Activated T-helper 1 cell treated with anti-CD3 and anti-CD28 coated beads, Interleukin-12 subunit alpha, Interleukin-12 subunit beta, Interleukin-2, Interleukin-4 antibody, amounts not matched to agents 30 ng/mL and 10 ng/mL and 1 ng/mL, durations not matched to agents 14 hours and 24 hours and 36 hours (primary cell): ENCODE data around the gene CLEC16A. TPM values are rescaled to one million over a fixed set of nuclear protein-coding genes. Genes with fewer than 3 reads are reported as not detected.

ENCODE experiments used
- DNase-seq: peaks from one replicate; pipeline ENCODE4 v3.0.0; 2021; ENCODE audit warnings: low spot score
- H3K27ac Mint-ChIP-seq: one replicate; pipeline ENCODE4 v1.8.0; 2021; ENCODE audit warnings: mild to moderate bottlenecking, mixed read lengths
- H3K27me3 Mint-ChIP-seq: one replicate; pipeline ENCODE4 v1.8.0; 2022; ENCODE audit warnings: mild to moderate bottlenecking, moderate library complexity, mixed read lengths; ENCODE audit not compliant: insufficient read depth
- H3K36me3 Mint-ChIP-seq: one replicate; pipeline ENCODE4 v1.8.0; 2021; ENCODE audit warnings: low read depth, mixed read lengths
- H3K4me1 Mint-ChIP-seq: one replicate; pipeline ENCODE4 v1.8.0; 2021; ENCODE audit warnings: low read depth, mixed read lengths
- H3K4me3 Mint-ChIP-seq: one replicate; pipeline ENCODE4 v1.8.0; 2021; ENCODE audit warnings: mild to moderate bottlenecking, moderate library complexity, mixed read lengths
- H3K9me3 Mint-ChIP-seq: one replicate; pipeline ENCODE4 v1.8.0; 2021; ENCODE audit warnings: mixed read lengths
- intact Hi-C: fragments of 100-400 bp; cut with micrococcal nuclease; formaldehyde crosslinking; loops from one replicate; pipeline ENCODE4 v1.15.1; 2024
- total RNA-seq: library from RNA; stranded (reverse); gene quantifications from 2 replicates; pipeline ENCODE4 v1.2.3, GENCODE V29; 2022

The CLEC16A gene
- total RNA-seq, 1 donor from 2014 or later = 37.4 TPM

DNA sequence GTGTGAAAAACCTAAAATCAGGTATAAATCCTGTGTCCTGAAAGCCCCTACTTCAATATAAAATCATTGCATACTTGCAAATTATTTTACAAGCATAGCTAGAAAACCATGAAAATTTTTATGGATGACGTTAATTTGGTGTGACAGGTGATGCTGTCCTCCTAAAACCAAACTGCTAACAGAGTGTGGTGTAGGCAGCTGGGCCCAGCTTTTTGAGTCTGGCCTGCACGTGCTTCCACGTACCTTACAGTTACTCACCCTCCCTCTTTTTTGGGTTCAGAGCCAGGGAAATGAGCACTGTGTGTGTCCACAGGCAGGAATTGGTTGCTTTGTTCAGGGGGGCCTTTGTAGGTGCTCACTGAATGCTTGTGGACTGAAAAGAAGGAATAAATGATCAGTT, 36.4 kb downstream of the CLEC16A start:
- intact Hi-C loops = no loop called here
- Mint-ChIP-seq H3K9me3 (no peaks in the 10 kb centered on the region), H3K27ac (no peak overlapping the region), H3K4me1 (peaks cover 72% of the 10 kb centered on the region), H3K4me3 (no peak overlapping the region), H3K36me3 (peaks cover 45% of the 10 kb centered on the region), H3K27me3 (no peaks in the 10 kb centered on the region)
- DNase-seq = no peak

DNA sequence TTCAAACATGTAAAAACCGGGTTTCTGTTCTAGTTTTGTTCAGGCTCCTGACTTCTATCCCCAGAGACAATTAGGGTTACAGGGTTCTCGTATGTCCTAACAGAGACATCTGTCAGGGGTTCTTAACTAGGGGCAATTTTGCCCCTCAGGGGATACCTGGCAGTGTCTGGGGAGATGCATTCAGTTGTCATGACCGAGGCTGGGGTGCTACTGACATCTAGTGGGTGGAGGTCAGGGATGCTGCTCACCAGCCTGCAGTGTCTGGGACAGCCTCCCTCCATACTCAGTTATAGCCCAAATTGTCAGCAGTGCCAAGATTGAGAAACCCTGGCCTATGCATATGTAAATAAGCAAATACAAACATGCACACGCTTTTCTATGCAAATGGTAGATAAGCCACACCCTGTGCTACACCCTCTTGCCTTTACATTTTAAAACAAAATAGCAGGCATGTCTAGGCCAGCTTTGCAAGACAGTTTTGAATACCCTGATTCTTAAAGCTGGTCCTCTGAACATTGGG, 37.4 kb downstream of the CLEC16A start:
- Mint-ChIP-seq H3K9me3 (no peaks in the 10 kb centered on the region), H3K4me1 (peaks cover 73% of the 10 kb centered on the region)

DNA sequence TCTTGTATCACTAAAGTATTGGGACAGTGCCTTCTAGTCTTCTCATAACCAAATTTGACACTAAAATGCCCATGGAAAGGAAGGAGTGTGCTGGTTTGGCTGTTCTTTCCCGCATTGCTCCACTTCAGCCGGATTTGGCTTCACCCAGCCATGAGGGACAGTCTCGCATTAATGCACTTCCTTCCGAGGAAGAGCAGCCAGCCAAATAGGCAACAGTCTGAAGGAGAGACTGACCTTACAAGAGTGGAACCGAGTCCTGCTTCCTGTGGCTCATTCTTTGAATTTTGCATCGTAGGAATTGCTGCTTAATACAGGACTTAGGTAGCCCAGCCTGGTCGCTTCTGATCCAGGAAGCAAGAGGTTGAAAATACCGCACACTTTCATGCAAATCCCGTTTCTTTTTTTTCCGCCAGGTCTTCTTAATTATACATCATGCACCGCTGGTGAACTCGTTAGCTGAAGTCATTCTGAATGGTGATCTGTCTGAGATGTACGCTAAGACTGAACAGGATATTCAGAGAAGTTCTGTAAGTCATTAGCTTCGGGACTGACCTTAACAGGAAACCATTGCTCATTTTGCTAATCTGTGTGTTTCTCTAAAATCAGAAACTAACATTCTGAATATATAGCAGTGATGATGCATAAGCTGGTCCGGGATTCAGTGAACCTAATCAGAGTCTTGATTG, 38.2 kb downstream of the CLEC16A start:
- intact Hi-C loops = no loop called here

More for the DNA sequence above, 37.4 kb downstream of the CLEC16A start:
- peaks cover 47% of the 10 kb centered on the region for H3K36me3 Mint-ChIP-seq
- no peaks in the 10 kb centered on the region for H3K27me3 Mint-ChIP-seq
- intact Hi-C loops = no loop called here
- peak; percentile 34 for DNase-seq
- no peak overlapping the region for H3K4me3 Mint-ChIP-seq
- peak overlapping the region; percentile 40 for H3K27ac Mint-ChIP-seq

DNA sequence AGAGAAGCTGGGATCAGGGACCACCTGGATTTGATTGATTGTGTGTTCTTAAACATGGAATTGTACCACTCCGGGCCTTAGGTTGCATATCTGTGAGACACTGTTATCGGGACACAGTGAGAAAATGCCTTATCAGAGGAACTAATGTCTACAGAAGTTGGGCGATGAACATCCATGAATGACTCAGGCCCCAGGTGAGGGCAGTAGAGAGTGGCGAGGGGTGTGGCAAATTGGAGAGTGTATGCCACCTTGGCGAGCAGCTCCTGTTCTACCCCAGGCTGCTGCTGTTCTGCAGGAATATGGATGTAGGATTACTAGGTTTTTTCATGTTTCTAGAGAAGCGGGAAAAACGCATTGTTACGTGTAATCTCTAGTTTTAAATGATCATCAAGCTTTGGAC, 38.8 kb downstream of the CLEC16A start:
- peaks cover 73% of the 10 kb centered on the region for H3K4me1 Mint-ChIP-seq
- intact Hi-C loops = no loop called here
- H3K36me3 Mint-ChIP-seq = peaks cover 40% of the 10 kb centered on the region
- DNase-seq = no peak
- no peak overlapping the region for H3K4me3 Mint-ChIP-seq
- H3K9me3 Mint-ChIP-seq = no peaks in the 10 kb centered on the region
- H3K27ac Mint-ChIP-seq = no peak overlapping the region
- H3K27me3 Mint-ChIP-seq = no peaks in the 10 kb centered on the region

More for the DNA sequence above, 38.2 kb downstream of the CLEC16A start:
- Mint-ChIP-seq H3K27me3 (no peaks in the 10 kb centered on the region), H3K9me3 (no peaks in the 10 kb centered on the region), H3K4me1 (peaks cover 73% of the 10 kb centered on the region), H3K36me3 (peaks cover 46% of the 10 kb centered on the region), H3K4me3 (peak overlapping the region; percentile 5), H3K27ac (peak overlapping the region; percentile 23)
- DNase-seq = no peak

DNA sequence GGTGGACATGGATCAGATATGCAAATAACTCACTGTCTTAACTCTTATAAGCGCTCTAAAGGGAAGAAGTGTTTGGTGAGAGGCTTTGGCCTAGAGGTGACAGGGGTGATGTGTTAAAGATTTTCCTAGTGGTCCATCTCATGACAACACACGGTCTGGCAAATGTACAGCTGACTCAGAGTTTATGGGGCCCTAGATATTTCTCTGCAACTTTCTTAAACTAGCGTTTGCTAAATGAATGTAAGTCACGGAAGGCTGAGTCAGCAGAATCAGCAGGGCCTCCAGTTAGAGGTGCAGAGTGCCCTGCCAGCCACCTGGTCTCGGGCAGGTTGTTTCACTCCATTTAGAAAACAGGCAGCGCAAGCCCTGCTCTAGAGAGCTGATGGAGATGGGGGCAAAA, 40.1 kb downstream of the CLEC16A start:
- Mint-ChIP-seq H3K4me1 (peaks cover 73% of the 10 kb centered on the region), H3K27ac (peak overlapping the region; percentile 61), H3K4me3 (no peak overlapping the region), H3K9me3 (no peaks in the 10 kb centered on the region), H3K36me3 (peaks cover 38% of the 10 kb centered on the region), H3K27me3 (no peaks in the 10 kb centered on the region)
- intact Hi-C loops = no loop called here
- DNase-seq = no peak

DNA sequence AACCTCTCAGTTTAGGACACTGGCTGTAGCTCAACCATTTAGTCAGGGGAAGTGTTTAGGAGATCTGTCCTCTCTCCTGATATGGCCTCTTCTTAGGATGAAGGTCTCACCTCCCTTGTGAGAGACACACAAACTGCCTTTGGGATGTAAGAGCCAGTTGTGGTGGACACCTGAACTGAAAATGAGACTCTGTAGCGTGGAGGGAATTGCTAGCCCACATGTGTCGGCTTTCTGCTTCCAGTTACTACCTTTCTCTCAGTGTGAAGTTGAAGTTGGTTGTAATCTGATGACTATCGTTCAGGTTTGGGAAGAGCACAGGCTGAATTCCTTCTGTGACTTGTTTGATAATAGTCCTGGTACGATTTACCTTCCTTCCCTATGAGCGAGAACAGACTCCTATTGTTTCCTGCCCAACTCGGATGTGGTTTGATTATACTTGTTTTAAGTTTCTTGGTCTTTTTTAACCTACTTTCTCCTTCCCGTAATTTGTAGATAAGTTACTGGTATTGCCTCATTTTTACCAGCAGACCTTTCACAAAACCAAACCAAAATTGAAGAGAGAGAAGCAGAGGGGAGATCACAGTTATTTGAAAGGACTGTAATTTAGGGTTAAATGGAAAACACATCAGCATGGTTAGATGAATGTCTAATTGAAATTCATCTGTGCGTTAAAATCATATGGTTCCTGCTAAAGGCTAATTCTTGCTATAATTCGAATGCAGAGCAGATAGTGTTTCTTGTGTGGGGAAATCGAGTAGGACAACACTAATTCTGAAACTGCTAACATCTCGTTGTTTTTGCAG, 43.2 kb downstream of the CLEC16A start:
- peaks cover 92% of the 10 kb centered on the region for H3K4me1 Mint-ChIP-seq
- no peak for DNase-seq
- H3K36me3 Mint-ChIP-seq = peaks cover 49% of the 10 kb centered on the region
- H3K27me3 Mint-ChIP-seq = no peaks in the 10 kb centered on the region
- no peaks in the 10 kb centered on the region for H3K9me3 Mint-ChIP-seq
- intact Hi-C loops = loop anchor here (1.0 to 5.0 kb wide), 12 partner anchors 10 to 268 kb away; no protein-coding TSS in a partner anchor
- H3K27ac Mint-ChIP-seq = peak overlapping the region; percentile 93
- peak overlapping the region; percentile 65 for H3K4me3 Mint-ChIP-seq

DNA sequence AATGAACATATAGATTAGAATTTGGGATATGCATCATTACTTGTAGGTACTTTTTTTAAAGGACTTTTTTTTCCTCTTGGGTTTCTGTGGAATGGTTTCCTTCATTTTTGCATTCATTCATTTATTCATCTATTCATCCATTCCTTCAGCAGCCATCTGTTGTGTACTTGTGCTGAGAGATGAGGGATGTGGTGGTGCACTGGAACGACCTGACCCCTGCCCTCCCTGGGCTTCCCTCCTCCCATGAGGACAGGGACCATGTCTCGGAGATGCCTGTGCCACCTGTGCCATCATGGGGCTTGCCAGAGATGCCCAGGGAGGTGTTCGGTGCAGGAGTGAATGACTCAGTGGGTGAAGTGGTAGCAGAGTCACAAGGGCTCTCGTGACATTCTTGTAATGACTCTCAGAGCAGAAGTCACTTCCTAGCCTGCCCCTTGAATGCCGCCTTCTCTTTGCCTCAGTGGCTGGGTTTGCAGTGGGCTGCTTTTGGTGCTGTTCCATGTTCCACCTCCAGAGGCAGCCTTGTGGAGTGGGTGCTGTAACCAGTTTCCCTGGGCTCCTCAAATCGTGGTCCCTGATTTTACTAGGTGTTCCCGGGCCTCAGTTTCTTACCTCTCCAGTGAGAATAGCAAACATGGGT, 43.9 kb downstream of the CLEC16A start:
- intact Hi-C loops = loop anchor here (1.0 to 5.0 kb wide), 11 partner anchors 11 to 267 kb away; no protein-coding TSS in a partner anchor
- Mint-ChIP-seq H3K27me3 (no peaks in the 10 kb centered on the region), H3K4me3 (peak overlapping the region; percentile 65), H3K36me3 (peaks cover 46% of the 10 kb centered on the region), H3K27ac (peak overlapping the region; percentile 93), H3K4me1 (peaks cover 92% of the 10 kb centered on the region), H3K9me3 (no peaks in the 10 kb centered on the region)
- DNase-seq = peak; percentile 64

DNA sequence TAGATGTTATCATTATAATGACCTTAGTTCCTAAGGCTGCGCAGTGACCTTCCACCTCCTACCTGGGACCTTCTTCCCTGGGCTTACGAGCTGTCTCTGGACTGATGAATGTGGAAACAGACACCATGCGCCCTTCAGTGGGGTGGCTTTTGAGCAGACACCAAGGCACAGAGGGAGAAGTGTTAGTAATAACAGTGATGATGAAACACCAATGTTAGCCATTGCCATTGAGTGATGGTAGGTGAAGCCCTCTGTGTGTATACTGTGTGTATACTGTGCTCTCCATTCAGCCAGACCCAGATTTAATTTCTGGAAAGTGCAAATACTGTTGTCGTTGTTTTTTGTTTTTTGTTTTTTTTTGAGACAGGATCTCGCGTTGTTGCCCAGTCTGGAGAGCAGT, 44.5 kb downstream of the CLEC16A start:
- Mint-ChIP-seq H3K9me3 (no peaks in the 10 kb centered on the region), H3K27me3 (no peaks in the 10 kb centered on the region), H3K4me1 (peaks cover 92% of the 10 kb centered on the region), H3K36me3 (peaks cover 43% of the 10 kb centered on the region), H3K4me3 (peak overlapping the region; percentile 65), H3K27ac (peak overlapping the region; percentile 93)
- DNase-seq = no peak
- intact Hi-C loops = loop anchor here (1.0 to 5.0 kb wide), 11 partner anchors 12 to 266 kb away; no protein-coding TSS in a partner anchor

DNA sequence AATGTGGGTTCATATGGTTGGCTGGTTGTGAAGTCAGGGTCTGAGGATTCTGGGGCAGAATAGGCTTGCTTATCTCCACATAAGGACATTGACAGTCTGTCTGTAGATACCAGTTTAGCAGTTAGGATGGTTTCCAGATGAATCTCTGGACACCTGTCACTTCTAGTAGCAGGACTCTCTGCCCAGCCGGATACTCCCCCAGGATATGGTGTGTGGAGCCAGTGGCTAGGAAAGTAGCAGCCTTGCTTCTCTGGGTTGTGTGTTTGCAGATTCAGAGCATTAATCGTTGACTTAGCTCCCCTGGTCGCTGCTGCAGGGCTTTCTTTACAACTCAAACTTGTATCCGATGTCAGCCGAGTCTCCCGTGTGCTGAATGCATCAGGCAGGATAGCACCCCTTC, 45.2 kb downstream of the CLEC16A start:
- H3K9me3 Mint-ChIP-seq = no peaks in the 10 kb centered on the region
- no peak for DNase-seq
- peaks cover 43% of the 10 kb centered on the region for H3K36me3 Mint-ChIP-seq
- H3K4me3 Mint-ChIP-seq = peak overlapping the region; percentile 65
- peak overlapping the region; percentile 93 for H3K27ac Mint-ChIP-seq
- H3K4me1 Mint-ChIP-seq = peaks cover 92% of the 10 kb centered on the region
- no peaks in the 10 kb centered on the region for H3K27me3 Mint-ChIP-seq
- intact Hi-C loops = loop anchor here (5.0 kb wide), 1 partner anchor 188 kb away; no protein-coding TSS in a partner anchor

DNA sequence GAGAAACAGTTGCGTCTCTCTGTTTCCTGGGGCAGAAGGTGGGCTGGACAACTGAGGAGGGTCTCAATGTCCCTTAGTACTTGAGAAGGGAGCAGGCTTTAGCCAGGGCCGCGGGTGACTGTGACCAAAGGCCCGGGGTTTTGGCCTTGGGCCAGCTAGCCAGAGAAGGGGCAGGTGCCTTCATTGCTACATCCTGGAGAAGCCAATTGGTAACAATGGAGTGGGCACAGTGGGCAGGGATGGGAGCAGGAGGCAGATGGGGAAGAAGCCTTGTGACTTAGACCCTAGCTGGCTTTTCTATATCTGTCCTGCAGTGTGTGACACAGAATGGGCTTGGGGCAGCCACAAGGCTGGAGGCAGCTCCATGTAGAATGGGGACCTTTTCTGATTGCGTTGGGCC, 46.0 kb downstream of the CLEC16A start:
- intact Hi-C loops = no loop called here
- Mint-ChIP-seq H3K4me1 (peaks cover 91% of the 10 kb centered on the region), H3K36me3 (peaks cover 45% of the 10 kb centered on the region), H3K27me3 (no peaks in the 10 kb centered on the region), H3K9me3 (no peaks in the 10 kb centered on the region), H3K4me3 (no peak overlapping the region), H3K27ac (peak overlapping the region; percentile 93)
- no peak for DNase-seq

DNA sequence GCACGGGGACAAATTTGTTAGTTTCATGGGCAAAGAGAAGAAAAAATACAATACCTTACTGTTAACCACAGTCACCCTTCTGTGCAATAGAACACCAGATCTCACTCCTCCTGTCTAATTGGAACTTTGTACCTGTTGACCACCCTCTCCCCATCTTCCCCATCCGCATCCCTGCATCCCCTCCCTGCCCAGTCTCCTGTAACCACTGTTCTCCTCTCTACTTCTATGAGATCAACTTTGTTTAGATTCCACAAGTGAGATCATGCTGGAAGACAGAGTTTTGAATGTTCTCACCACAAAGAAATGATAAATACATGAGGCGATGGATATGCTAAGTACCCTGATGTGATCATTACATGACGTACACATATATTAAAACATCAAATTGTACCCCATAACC, 47.7 kb downstream of the CLEC16A start:
- H3K4me1 Mint-ChIP-seq = peaks cover 97% of the 10 kb centered on the region
- intact Hi-C loops = loop anchor here (1.0 kb wide), 1 partner anchor 60 kb away; no protein-coding TSS in a partner anchor
- H3K36me3 Mint-ChIP-seq = peaks cover 50% of the 10 kb centered on the region
- peak overlapping the region; percentile 84 for H3K27ac Mint-ChIP-seq
- H3K4me3 Mint-ChIP-seq = peak overlapping the region; percentile 6
- no peak for DNase-seq
- H3K27me3 Mint-ChIP-seq = no peaks in the 10 kb centered on the region
- H3K9me3 Mint-ChIP-seq = no peaks in the 10 kb centered on the region

DNA sequence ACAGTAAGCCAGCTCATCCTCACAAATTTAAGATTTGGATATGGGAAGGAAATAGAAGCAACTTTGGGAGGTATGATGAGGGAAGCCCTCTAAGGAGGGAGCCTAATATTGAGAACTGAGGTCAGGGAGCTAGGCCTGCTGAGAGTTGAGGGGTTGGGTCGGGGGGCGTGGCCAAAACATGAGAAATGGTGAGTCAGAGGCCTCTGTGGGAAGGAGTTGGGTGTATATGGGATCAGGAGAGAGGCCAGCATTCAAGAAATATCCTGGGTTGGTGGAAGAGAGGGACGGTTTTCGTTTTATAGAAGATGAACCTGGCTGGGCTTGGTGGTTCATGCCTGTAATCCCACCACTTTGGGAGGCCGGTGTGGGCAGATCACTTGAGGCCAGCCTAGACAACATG, 48.4 kb downstream of the CLEC16A start:
- Mint-ChIP-seq H3K36me3 (peaks cover 50% of the 10 kb centered on the region), H3K27ac (peak overlapping the region; percentile 72), H3K4me3 (peak overlapping the region; percentile 20), H3K4me1 (peaks cover 97% of the 10 kb centered on the region), H3K27me3 (no peaks in the 10 kb centered on the region), H3K9me3 (no peaks in the 10 kb centered on the region)
- intact Hi-C loops = loop anchor here (1.0 kb wide), 1 partner anchor 60 kb away; no protein-coding TSS in a partner anchor
- DNase-seq = no peak
